GM13976 (cell line): ENCODE measurements around the gene SLC26A2.
A peak's percentile ranks its signal among the peaks of the same experiment; 100 is the strongest.

Source experiments
- DNase-seq: peaks from one replicate; pipeline ENCODE4 v3.0.0; 2012; ENCODE audit warnings: low spot score
- in situ Hi-C: fragments of 300-500 bp; cut with MboI; formaldehyde crosslinking; loops from one replicate; pipeline ENCODE4 v1.12.0; 2022; ENCODE audit warnings: low sequenced_read_pairs, mixed read lengths, inconsistent platforms; ENCODE audit not compliant: unreplicated experiment
- TF ChIP-seq, protein P1 (sequence below): IDR thresholded peaks from 2 replicates; pipeline ENCODE4 v1.5.1; 2012; ENCODE audit warnings: borderline replicate concordance, mild to moderate bottlenecking; ENCODE audit not compliant: insufficient read depth; ENCODE audit errors: extremely low read depth, missing control alignments, control extremely low read depth

Gene SLC26A2

DNA sequence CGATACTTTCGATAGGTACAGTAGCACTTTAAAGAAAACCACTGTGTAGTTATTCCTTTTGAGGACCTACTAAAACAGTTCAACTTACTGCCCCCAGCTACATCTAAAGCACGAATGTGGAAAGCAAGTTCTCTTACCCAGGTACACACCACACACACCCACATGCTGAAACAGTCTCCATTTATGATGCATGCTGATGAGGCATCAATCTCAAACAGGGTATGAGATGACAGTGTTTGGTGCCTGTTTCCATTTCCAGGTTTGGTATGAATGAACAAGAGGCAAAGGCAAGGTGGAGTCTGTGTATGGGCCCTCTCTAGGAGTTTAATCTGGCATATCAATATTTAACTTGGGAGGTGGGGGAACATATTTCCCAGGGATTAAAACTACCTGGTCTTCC lies 53.9 kb downstream of the SLC26A2 start:
- no peak for DNase-seq
- TF ChIP-seq, protein P1, sequence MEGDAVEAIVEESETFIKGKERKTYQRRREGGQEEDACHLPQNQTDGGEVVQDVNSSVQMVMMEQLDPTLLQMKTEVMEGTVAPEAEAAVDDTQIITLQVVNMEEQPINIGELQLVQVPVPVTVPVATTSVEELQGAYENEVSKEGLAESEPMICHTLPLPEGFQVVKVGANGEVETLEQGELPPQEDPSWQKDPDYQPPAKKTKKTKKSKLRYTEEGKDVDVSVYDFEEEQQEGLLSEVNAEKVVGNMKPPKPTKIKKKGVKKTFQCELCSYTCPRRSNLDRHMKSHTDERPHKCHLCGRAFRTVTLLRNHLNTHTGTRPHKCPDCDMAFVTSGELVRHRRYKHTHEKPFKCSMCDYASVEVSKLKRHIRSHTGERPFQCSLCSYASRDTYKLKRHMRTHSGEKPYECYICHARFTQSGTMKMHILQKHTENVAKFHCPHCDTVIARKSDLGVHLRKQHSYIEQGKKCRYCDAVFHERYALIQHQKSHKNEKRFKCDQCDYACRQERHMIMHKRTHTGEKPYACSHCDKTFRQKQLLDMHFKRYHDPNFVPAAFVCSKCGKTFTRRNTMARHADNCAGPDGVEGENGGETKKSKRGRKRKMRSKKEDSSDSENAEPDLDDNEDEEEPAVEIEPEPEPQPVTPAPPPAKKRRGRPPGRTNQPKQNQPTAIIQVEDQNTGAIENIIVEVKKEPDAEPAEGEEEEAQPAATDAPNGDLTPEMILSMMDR = no peak
- in situ Hi-C loops = no loop called here

DNA sequence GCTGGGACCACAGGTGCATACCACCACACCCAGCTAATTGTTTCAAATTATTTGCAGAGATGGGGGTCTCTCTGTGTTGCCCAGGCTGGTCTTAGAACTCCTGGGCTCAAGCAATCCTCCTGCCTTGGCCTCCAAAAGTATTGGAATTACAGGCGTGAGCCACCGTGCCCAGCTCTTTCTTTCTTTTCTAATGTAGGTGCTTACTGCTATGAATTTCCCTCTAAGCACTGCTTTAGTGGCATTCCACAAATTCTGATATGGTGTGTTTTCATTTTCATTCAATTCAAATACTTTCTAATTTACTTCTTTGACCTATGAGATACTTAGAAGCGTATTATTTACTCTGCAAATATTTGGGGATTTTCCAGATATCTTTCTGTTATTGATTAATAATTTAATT lies 54.9 kb downstream of the SLC26A2 start:
- no peak for DNase-seq
- in situ Hi-C loops = no loop called here
- TF ChIP-seq, protein P1 = no peak

DNA sequence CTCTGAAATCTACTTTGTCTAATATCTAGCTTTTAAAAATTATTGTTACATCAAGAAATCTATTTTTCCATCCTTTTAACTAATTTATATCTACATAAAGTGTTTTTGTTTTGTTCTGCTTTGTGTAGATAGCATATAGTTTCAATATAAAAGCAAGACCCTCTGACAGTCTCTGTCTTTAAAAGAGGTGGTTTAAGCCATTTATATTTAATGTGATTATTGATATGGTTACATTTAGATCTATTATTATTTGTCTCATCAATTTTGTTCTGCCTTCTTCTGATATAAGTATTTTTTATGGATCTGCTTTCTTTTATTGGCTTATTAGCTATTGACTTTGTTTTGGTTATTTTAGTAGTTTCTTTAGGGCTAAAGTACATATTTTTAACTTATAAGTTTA lies 56.0 kb downstream of the SLC26A2 start:
- no peak for DNase-seq
- in situ Hi-C loops = no loop called here
- TF ChIP-seq, protein P1 = no peak

DNA sequence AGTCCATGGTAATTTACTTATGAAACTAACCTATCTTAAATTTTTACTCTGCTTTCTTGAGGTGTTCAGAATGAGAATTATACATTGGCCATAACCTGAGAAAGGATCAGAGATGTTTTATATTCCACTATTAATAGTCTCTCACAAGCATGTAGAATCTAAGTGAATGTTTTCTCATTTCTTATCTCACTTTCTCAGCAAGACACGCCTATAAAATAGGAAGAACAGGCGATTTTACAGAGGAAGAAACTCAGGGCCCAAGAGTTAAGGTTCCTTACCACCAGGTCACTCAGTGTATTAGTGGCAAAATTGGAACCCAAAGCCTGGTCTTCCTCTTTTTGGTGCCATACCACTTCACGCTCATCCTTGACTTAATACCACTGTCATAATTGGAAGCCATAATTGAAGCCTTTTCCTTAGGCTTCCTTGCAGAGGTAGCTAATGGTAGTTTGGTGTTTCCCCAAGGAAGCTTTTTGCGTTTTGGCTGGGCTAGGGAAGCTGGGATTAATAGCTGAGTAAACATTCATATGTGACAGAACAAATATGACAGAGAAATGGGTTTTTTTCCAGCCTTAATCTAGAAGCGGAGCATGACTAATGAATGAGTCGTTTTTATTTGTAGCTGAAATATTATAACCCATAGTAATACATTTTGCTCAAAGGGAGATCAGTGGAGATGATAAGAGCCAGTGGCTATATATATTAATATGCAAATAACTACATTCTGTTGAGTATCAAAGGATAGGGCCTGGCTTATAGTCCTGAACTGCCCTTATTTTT lies 56.9 kb downstream of the SLC26A2 start:
- TF ChIP-seq, protein P1 = no peak
- in situ Hi-C loops = no loop called here
- no peak for DNase-seq

DNA sequence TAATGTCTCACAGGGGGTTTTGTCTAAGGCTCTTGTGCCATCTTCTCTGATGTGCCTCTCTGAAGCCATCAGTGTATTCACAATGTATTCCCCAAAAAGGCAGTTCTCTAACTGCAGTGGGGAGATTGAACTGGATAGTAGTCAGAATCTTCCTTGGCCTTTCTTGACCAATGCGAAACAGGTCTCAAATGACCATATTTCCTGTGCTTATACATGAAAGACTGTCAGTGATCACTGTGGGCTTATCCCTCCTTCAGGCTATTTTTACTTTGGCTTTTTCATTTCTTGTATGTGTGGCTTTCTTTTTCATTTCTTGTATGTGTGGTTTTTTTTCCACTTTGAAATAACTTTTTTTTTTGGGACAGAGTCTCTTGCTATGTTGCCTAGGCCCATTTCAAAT lies 59.7 kb downstream of the SLC26A2 start:
- DNase-seq = peak; percentile 34
- in situ Hi-C loops = no loop called here
- TF ChIP-seq, protein P1 = no peak

DNA sequence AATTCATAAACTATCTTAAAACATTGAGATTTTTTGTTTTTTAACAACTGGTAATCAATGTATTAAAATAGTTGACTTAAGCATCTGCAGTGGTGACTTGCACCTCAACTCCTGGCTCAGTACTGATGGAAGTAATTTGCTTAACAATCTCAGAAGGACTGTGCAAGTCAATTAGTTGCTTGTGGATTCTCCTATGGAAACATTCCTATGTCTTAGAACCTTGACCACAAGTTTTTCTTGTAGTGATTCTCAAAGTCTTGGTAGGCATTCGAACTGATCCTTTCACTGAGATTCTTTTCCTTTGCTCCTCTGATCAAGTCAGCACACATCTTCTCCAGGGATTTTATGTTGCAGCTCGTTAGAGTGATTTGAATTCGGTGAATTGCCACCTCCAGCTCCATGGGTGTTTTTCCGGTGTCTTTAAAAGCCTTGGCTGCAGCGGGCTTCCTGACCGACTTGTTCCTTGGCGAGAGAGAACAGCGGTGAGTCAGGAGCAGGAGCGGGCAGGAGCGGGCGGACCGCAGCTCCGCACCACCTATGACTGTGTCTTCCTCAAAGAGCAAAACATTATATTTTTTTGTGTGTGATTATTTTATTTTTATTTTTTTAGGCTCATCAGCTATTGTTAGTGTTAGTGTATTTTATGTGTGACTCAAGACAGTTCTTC lies 61.1 kb downstream of the SLC26A2 start:
- TF ChIP-seq, protein P1 = no peak
- in situ Hi-C loops = no loop called here
- no peak for DNase-seq
